Immature natural killer cell (primary cell): Measurements from ENCODE around the gene AGBL1. TPM values are rescaled to one million over a fixed set of nuclear protein-coding genes. Genes with fewer than 3 reads are reported as not detected.

Experiments used
- DNase-seq, 3 donors: peaks; one replicate each; pipeline ENCODE4 v3.0.0; 2022; ENCODE audit warnings: mixed read lengths in 1 of 3
- H3K27ac Mint-ChIP-seq, 6 donors: one replicate each; pipeline ENCODE4 v1.8.0; 2020; ENCODE audit warnings: mixed read lengths in 6 of 6, mild to moderate bottlenecking in 5 of 6, inconsistent platforms in 4 of 6, moderate library complexity in 3 of 6
- H3K27me3 Mint-ChIP-seq, 3 donors: one replicate each; pipeline ENCODE4 v1.8.0; 2020 to 2021; ENCODE audit warnings: low read depth in 3 of 3, mild to moderate bottlenecking in 3 of 3, mixed read lengths in 3 of 3, moderate library complexity in 3 of 3, inconsistent platforms in 1 of 3
- H3K36me3 Mint-ChIP-seq, 3 donors: one replicate each; pipeline ENCODE4 v1.8.0; 2020; ENCODE audit warnings: mixed read lengths in 3 of 3, inconsistent platforms in 2 of 3, mild to moderate bottlenecking in 2 of 3
- H3K4me1 Mint-ChIP-seq, 2 donors: one replicate each; pipeline ENCODE4 v1.8.0; 2020; ENCODE audit warnings: inconsistent platforms in 2 of 2, mild to moderate bottlenecking in 2 of 2, mixed read lengths in 2 of 2, moderate library complexity in 1 of 2
- H3K4me3 Mint-ChIP-seq, 5 donors: one replicate each; pipeline ENCODE4 v1.8.0; 2020; ENCODE audit warnings: mild to moderate bottlenecking in 5 of 5, mixed read lengths in 5 of 5, inconsistent platforms in 3 of 5, moderate library complexity in 3 of 5
- H3K9me3 Mint-ChIP-seq, 6 donors: one replicate each; pipeline ENCODE4 v1.8.0; 2020; ENCODE audit warnings: mild to moderate bottlenecking in 6 of 6, mixed read lengths in 6 of 6, inconsistent platforms in 4 of 6, moderate library complexity in 3 of 6
- polyA plus RNA-seq, 3 donors: library from polyadenylated mRNA; unstranded; fragments of 300-500 nt; fragmentation: Illumina TruSeq; gene quantifications; one replicate each; pipeline ENCODE4 v1.2.3, GENCODE V29; 2021

AGBL1 gene
- polyA plus RNA-seq, 3 donors from 2014 or later, result not detected

GRCh38 chr15:86399041-86399954 is 319.6 kb downstream of the AGBL1 start:
- Mint-ChIP-seq H3K27me3 (no peaks in the 10 kb centered on the region), H3K4me1 (no peaks in the 10 kb centered on the region), H3K4me3 (no peak overlapping the region), H3K27ac (no peak overlapping the region), H3K9me3 (no peaks in the 10 kb centered on the region), H3K36me3 (no peaks in the 10 kb centered on the region)
- no peak for DNase-seq

GRCh38 chr15:86403221-86403620 is 323.6 kb downstream of the AGBL1 start:
- H3K4me3 Mint-ChIP-seq, result no peak overlapping the region
- DNase-seq, result no peak
- H3K4me1 Mint-ChIP-seq, result no peaks in the 10 kb centered on the region
- no peaks in the 10 kb centered on the region for H3K36me3 Mint-ChIP-seq
- H3K27ac Mint-ChIP-seq, result no peak overlapping the region
- peaks cover 0 to 5% (median 0%) of the 10 kb centered on the region in 6 donors for H3K9me3 Mint-ChIP-seq
- H3K27me3 Mint-ChIP-seq, result peaks cover 0 to 4% (median 0%) of the 10 kb centered on the region in 3 donors

- peaks cover 0 to 6% (median 0%) of the 10 kb centered on the region in 3 donors for H3K27me3 Mint-ChIP-seq
- no peak for DNase-seq
- H3K9me3 Mint-ChIP-seq, result peaks cover 0 to 5% (median 0%) of the 10 kb centered on the region in 6 donors
- no peak overlapping the region for H3K27ac Mint-ChIP-seq
- H3K36me3 Mint-ChIP-seq, result no peaks in the 10 kb centered on the region
- no peak overlapping the region for H3K4me3 Mint-ChIP-seq
- H3K4me1 Mint-ChIP-seq, result no peaks in the 10 kb centered on the region
Measured at GRCh38 chr15:86403914-86404583, 324.4 kb downstream of the AGBL1 start.

GRCh38 chr15:86408261-86408660 is 328.6 kb downstream of the AGBL1 start:
- H3K4me3 Mint-ChIP-seq, result no peak overlapping the region
- H3K27me3 Mint-ChIP-seq, result peaks cover 0 to 6% (median 0%) of the 10 kb centered on the region in 3 donors
- no peak overlapping the region for H3K27ac Mint-ChIP-seq
- no peaks in the 10 kb centered on the region for H3K4me1 Mint-ChIP-seq
- DNase-seq, result no peak
- H3K9me3 Mint-ChIP-seq, result peaks cover 0 to 5% (median 0%) of the 10 kb centered on the region in 6 donors
- no peaks in the 10 kb centered on the region for H3K36me3 Mint-ChIP-seq

- no peak overlapping the region for H3K27ac Mint-ChIP-seq
- H3K4me1 Mint-ChIP-seq, result no peaks in the 10 kb centered on the region
- H3K9me3 Mint-ChIP-seq, result peaks cover 0 to 4% (median 0%) of the 10 kb centered on the region in 6 donors
- H3K27me3 Mint-ChIP-seq, result peaks cover 0 to 2% (median 0%) of the 10 kb centered on the region in 3 donors
- H3K36me3 Mint-ChIP-seq, result no peaks in the 10 kb centered on the region
- no peak overlapping the region for H3K4me3 Mint-ChIP-seq
- DNase-seq, result no peak
Measured at GRCh38 chr15:86411916-86412315, 332.2 kb downstream of the AGBL1 start.

- no peaks in the 10 kb centered on the region for H3K36me3 Mint-ChIP-seq
- H3K27me3 Mint-ChIP-seq, result peaks cover 0 to 2% (median 0%) of the 10 kb centered on the region in 3 donors
- no peaks in the 10 kb centered on the region for H3K4me1 Mint-ChIP-seq
- no peak for DNase-seq
- no peak overlapping the region for H3K4me3 Mint-ChIP-seq
- peaks cover 0 to 4% (median 0%) of the 10 kb centered on the region in 6 donors for H3K9me3 Mint-ChIP-seq
- no peak overlapping the region for H3K27ac Mint-ChIP-seq
Measured at GRCh38 chr15:86413191-86413590, 333.5 kb downstream of the AGBL1 start.

- H3K4me3 Mint-ChIP-seq, result no peak overlapping the region
- peaks cover under 1 to 10% (median 5%) of the 10 kb centered on the region in 6 donors for H3K9me3 Mint-ChIP-seq
Measured at GRCh38 chr15:86425746-86426145, 346.1 kb downstream of the AGBL1 start.

GRCh38 chr15:86432861-86433260 is 353.2 kb downstream of the AGBL1 start:
- no peaks in the 10 kb centered on the region for H3K4me1 Mint-ChIP-seq
- H3K27me3 Mint-ChIP-seq, result peaks cover 0 to 2% (median 1%) of the 10 kb centered on the region in 3 donors
- no peaks in the 10 kb centered on the region for H3K36me3 Mint-ChIP-seq
- H3K9me3 Mint-ChIP-seq, result peaks cover 0 to 1% (median 0%) of the 10 kb centered on the region in 6 donors
- H3K27ac Mint-ChIP-seq, result no peak overlapping the region
- H3K4me3 Mint-ChIP-seq, result no peak overlapping the region
- DNase-seq, result no peak

More at GRCh38 chr15:86425746-86426145, 346.1 kb downstream of the AGBL1 start:
- H3K4me1 Mint-ChIP-seq, result no peaks in the 10 kb centered on the region
- H3K36me3 Mint-ChIP-seq, result no peaks in the 10 kb centered on the region
- no peak for DNase-seq
- no peak overlapping the region for H3K27ac Mint-ChIP-seq
- peaks cover 0 to 3% (median 2%) of the 10 kb centered on the region in 3 donors for H3K27me3 Mint-ChIP-seq

GRCh38 chr15:86433983-86434382 is 354.3 kb downstream of the AGBL1 start:
- no peaks in the 10 kb centered on the region for H3K36me3 Mint-ChIP-seq
- H3K9me3 Mint-ChIP-seq, result peaks cover 0 to 1% (median under 1%) of the 10 kb centered on the region in 6 donors
- peaks cover 0 to 2% (median 0%) of the 10 kb centered on the region in 3 donors for H3K27me3 Mint-ChIP-seq
- no peak overlapping the region for H3K4me3 Mint-ChIP-seq
- no peaks in the 10 kb centered on the region for H3K4me1 Mint-ChIP-seq
- DNase-seq, result no peak
- no peak overlapping the region for H3K27ac Mint-ChIP-seq

GRCh38 chr15:86439614-86440013 is 359.9 kb downstream of the AGBL1 start:
- no peaks in the 10 kb centered on the region for H3K4me1 Mint-ChIP-seq
- DNase-seq, result no peak
- H3K9me3 Mint-ChIP-seq, result peaks cover 0 to 8% (median under 1%) of the 10 kb centered on the region in 6 donors
- no peak overlapping the region for H3K27ac Mint-ChIP-seq
- no peaks in the 10 kb centered on the region for H3K36me3 Mint-ChIP-seq
- H3K27me3 Mint-ChIP-seq, result peaks cover 0 to 2% (median 0%) of the 10 kb centered on the region in 3 donors
- no peak overlapping the region for H3K4me3 Mint-ChIP-seq

GRCh38 chr15:86444527-86444926 is 364.9 kb downstream of the AGBL1 start:
- Mint-ChIP-seq H3K27me3 (peaks cover 0 to 6% (median 3%) of the 10 kb centered on the region in 3 donors), H3K27ac (no peak overlapping the region), H3K4me1 (no peaks in the 10 kb centered on the region), H3K9me3 (peaks cover 0 to 6% (median 0%) of the 10 kb centered on the region in 6 donors), H3K36me3 (no peaks in the 10 kb centered on the region), H3K4me3 (no peak overlapping the region)
- DNase-seq, result no peak

- no peaks in the 10 kb centered on the region for H3K36me3 Mint-ChIP-seq
- no peak overlapping the region for H3K4me3 Mint-ChIP-seq
- H3K27ac Mint-ChIP-seq, result no peak overlapping the region
- H3K9me3 Mint-ChIP-seq, result peaks cover 0 to 6% (median 0%) of the 10 kb centered on the region in 6 donors
- no peak for DNase-seq
- H3K4me1 Mint-ChIP-seq, result no peaks in the 10 kb centered on the region
- peaks cover 0 to 6% (median 3%) of the 10 kb centered on the region in 3 donors for H3K27me3 Mint-ChIP-seq
Measured at GRCh38 chr15:86445579-86446252, 366.0 kb downstream of the AGBL1 start.

- peaks cover 0 to 6% (median 3%) of the 10 kb centered on the region in 3 donors for H3K27me3 Mint-ChIP-seq
Measured at GRCh38 chr15:86446253-86446640, 366.6 kb downstream of the AGBL1 start.

More at GRCh38 chr15:86446253-86446640, 366.6 kb downstream of the AGBL1 start:
- Mint-ChIP-seq H3K9me3 (peaks cover 0 to 6% (median 0%) of the 10 kb centered on the region in 6 donors), H3K27ac (no peak overlapping the region), H3K4me1 (no peaks in the 10 kb centered on the region), H3K36me3 (no peaks in the 10 kb centered on the region), H3K4me3 (no peak overlapping the region)
- no peak for DNase-seq
